A673 (cell line): ENCODE data around the gene SART1.

ENCODE experiments used
- CTCF ChIP-seq: fragments of 300-800, 200-600 bp; sonication (generic); conservative IDR thresholded peaks from 2 replicates; pipeline ENCODE4 v1.5.1; 2017; ENCODE audit warnings: low read depth, mild to moderate bottlenecking, antibody characterized with exemption, low read length, moderate library complexity, mixed read lengths
- EZH2 ChIP-seq: fragments of 200-600 bp; sonication (generic); IDR thresholded peaks from 2 replicates; pipeline ENCODE4 v1.6.1; 2017; ENCODE audit warnings: borderline replicate concordance, low read depth, mild to moderate bottlenecking, mixed read lengths, antibody characterized with exemption, low read length; ENCODE audit not compliant: poor library complexity, severe bottlenecking

- TF ChIP-seq EZH2 (no peak), CTCF (no peak)
Observed at GRCh38 chr11:66020618-66021357, 59.3 kb downstream of the SART1 start.
